HG03159 (cell line): ENCODE data around the gene BBX.
A peak's percentile ranks its signal among the peaks of the same experiment; 100 is the strongest.
"Not testable (repeated sequence)": the region's sequence is repeated elsewhere in the genome, so short reads cannot be mapped to it uniquely, and the experiment has no call there.

Experiments used
- ATAC-seq: cut with Tn5 transposase; IDR thresholded peaks from one replicate; pipeline ENCODE4 v1.9.1; 2021; ENCODE audit warnings: mild to moderate bottlenecking, moderate library complexity; ENCODE audit not compliant: unreplicated experiment

The BBX gene

DNA sequence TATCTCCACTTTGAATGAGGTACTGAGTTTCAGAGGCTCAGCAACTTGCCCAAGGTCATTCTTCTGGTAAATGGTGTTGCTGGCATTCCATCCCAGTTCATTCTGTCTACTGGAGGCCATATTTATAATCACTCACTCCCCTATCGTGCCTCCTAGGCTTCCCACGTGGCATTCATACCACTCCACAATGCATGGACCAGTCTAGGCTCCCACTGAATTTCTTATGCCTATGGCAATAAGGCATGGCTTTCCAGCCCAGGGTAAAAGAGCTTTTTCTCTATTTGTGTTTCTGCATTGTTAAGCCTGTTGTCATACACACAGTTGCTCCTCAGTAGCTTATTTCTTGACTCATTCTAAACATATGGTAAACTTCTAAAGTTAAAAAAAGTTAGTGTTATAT, 19.9 kb downstream of the BBX start:
- no peak for ATAC-seq

DNA sequence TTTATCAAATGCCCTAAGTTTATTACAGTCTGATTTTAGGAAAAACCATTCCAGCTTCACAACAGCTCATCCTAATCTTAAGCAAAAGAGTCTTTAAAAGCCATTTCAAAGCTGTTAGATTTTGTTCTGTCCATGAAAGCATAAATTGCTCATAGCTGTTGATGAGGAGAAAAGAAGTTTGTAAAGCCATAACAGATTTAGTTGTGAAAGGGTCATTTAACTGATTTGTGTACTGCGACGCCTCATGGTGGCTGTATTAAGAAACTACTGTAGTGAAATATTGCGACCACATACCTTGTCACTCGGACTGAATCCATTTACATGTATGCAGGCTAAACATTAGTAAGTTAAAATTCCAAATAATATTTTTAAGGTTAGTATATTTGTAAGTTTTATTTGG, 20.9 kb downstream of the BBX start:
- ATAC-seq: no peak

DNA sequence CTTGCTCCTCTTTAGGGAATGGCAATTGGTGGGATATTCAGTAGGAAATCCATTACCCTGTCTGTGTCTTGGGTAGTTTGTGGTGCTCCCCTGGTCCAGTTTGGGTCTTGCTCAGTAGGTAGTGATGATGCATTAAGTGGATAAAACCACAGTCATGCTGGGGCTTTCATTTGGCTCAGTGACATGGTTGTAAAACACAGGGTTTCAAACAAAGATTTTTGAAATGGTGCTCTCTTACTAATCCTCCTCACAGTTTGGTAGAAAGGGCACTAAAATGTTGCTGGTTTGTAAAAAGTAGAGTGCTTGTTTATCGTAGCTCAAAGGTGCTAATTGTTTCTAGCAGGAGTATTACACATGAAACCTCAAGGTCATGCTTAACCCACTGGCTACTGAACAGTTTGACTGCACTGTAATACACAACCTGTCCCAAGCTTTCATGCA, 22.9 kb downstream of the BBX start:
- no peak for ATAC-seq

DNA sequence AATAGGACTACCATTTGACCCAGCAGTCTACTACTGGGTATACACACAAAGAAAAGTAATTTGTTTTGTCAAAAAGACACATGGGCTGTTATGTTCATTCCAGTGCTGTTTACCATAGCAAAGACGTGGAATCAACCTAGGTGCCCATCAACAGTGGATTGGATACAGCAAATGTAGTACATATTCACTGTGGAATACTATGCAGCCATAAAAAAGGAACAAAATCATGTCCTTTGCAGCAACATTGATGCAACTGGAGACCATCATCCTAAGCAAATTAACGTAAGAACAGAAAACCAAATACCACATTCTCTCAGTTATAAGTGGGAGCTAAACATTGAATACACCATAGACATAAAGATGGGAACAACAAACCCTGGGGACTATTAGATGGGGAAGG, 25.8 kb downstream of the BBX start:
- ATAC-seq: no peak

DNA sequence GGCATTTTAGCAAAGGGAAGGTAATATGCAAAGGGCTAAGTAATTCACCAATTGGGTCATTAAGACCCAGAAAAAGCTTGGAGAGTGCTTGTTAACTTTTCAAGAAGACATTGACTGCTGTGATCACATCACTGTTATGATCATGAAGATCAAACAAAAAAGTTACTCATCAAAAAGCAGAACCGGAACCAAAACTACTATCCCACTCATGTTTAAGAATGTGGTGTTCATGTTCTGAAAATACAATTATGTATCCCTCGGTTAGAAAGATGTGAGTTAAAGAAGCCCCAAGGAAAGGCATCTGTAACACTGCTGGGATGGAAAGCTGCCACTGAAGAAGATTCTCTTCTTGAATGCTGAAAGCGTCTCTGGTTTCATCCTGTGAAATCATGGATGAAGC, 32.6 kb downstream of the BBX start:
- ATAC-seq: no peak

DNA sequence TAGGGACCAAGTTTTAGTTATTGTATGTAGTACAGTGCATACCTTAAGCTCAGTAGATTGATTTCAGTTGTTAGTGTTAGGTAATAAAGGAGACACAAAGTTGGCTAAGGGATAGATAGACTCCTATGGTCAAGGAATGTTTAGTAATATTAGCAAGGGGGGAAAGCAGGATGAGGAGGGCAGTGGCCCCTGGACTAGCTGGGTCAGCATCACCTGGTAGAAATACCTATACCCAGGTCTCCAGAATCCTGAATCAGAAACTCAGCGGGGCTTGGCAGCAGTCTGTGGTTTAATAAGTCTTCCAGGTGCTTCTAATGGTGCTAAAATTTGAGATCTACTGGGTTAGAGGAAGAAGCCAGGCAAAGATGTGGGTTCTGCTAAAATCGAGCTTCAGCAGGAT, 35.0 kb downstream of the BBX start:
- no peak for ATAC-seq

DNA sequence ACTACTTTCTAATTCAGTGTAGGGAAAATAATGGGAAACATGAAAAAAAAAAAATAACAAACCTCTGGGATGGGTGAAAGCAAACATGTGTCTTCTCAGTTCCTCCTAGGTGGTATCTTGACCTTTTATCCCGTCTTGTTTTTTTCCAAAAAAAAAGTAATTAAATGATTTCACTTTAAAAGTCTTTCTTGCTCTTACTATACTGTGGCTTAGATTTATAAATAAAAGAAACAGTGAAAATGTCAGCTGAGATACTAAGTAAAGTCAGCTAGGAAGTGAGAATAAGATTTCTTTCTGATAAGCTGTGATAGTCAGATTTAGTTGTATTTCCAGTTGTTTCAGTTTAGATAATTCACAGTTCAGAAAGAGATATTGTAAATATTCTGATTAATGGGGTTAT, 37.4 kb downstream of the BBX start:
- ATAC-seq: no peak

DNA sequence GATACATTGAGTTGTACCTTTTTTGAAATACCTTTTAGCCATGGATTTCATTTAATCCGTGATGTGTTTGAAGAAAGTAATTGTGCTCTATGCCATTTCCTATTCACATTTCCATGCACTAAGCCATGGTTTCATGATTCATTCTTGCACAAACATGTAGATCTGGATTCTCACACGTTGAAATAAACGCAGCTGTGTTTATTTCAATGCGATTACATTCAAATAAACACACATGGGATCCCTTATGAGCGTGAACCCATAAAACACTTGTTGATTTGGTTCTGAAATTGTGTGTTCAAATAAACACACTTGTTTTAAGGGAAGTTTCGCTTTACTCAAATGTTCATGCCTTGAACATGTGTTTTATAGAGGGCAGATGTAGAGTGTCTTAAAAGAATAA, 39.2 kb downstream of the BBX start:
- no peak for ATAC-seq

DNA sequence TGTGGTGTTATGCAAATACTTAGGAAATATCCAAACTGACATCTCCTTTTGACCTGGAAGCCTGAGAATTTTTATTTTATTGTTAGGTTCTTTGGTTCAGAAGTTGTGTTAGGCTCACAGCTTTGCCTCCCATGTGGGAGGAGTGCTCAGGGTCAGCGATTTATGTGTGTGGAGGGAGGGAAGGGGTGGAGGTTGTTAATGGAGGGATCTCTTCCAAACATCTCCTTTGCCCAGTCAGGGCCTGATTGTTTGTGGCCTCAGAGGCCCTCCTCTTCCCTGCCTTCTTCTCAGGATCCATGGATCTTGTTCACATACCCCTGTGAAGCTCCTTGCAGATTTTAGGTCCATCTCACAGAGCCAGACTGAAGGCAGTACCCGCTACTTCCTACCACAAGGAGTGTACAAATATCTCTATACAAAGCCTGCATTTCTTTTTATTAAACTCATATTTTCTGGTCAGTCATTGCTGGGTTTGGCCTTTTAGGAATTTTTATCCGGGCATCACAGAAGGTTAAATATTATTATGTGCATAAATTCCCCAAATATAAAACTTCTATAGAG, 40.3 kb downstream of the BBX start:
- ATAC-seq: no peak

DNA sequence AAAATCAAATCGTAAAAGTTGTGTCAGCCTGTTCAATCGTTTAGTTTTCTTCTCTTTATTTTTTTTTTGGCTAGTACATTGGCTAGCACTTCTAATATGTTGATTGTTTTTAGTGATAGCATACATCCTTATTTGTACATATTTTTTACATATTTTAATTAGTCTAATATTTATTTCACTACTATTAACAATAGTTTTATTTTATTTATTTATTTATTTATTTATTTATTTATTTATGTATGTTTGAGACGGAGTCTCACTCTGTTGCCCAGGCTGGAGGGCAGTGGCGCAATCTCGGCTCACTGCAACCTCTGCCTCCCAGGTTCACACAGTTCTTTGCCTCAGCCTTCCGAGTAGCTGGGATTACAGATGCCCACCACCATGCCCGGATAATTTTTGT, 42.5 kb downstream of the BBX start:
- not testable (repeated sequence) for ATAC-seq

DNA sequence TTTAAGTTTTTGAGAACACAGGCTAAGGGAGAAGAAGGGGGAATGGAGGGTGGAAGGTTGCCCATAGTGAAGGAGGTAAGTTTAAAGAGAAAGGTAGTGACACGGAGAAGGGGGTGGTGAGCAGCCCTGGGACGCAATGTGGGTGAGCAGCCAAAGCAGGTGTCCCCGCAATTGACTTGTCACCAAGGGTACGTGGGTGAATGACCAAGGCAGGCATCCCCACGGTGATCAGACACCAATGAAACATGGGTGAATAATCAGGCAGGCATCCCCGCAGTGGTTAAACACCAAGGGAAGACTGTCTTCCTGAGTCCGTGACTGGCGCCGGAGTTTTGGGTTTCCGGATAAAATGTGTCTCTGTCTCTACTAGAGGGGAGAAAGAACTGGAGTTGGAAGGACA, 48.3 kb downstream of the BBX start:
- ATAC-seq: not testable (repeated sequence)

DNA sequence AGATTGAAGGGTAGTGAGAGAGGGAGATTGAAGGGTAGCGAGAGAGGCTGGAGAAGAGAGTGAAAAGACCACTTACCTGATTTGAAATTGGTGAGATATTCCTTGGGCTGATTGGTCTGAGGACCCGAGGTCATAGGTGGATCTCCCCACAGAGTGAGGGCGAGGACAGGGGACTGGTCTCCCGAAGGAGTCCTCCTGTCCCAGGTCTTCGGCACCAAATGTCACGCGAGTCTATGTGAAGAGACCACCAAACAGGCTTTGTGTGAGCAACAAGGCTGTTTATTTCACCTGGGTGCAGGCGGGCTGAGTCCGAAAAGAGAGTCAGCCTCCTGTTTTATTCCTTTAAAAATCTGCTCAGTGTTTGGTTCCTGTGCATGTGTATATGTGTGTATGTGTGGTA, 48.7 kb downstream of the BBX start:
- ATAC-seq: not testable (repeated sequence)

DNA sequence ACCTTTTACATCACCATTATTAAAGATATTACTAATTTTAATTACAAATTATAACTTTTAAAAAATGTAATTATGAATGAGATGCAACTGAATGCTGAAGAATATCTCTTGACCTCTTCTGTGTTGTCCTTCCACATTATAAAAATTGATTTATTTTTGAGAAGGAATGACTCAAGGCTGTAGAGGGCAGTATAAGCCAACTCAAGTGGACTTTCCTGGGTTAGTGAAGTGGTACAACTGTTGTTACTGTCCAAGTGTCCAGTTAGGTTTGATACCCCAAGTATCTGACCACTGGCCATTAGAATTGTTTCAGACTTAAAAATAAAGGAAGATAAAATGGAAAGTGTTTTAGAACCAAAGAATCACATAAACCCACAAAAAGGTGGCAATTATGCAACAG, 51.9 kb downstream of the BBX start:
- peak; percentile 54 for ATAC-seq

DNA sequence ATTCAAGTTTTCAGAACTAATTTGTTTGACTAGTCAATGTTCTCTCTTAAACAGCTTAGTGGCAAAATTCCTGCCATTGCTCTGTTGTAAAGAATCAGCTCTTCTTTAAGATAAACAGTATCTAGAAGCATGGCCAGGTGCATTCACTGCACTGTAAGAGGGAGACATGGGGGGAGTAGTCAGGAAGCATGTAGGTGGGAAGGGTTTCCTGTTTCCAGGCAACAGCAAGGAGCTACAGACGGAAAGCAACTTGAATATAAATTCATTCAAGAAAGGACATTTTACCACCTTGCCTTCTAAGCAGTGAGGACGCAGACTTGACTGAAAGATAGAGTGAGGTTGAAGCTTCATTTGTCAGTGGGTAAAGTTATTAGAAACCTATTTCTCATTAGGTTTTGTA, 55.3 kb downstream of the BBX start:
- ATAC-seq: no peak

DNA sequence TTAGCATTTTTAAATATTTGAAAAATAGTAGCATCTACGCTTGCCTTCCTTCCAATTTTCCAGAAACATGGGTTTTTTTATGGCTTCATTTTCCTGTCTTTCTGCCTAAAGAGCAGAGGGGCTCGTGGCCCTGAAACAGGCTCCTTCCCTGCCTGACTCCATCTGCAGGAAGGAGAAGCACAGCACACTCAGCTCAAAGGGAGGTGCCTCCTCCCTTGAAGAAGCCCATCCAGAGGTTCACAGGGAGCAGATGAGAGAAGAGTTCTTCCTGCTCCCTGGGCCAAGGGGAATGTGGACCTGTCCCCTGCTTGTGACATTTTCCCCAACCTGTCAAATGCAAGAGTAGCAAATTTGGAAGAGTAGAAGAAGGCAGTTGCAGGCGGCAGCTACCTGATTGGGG, 55.8 kb downstream of the BBX start:
- no peak for ATAC-seq

DNA sequence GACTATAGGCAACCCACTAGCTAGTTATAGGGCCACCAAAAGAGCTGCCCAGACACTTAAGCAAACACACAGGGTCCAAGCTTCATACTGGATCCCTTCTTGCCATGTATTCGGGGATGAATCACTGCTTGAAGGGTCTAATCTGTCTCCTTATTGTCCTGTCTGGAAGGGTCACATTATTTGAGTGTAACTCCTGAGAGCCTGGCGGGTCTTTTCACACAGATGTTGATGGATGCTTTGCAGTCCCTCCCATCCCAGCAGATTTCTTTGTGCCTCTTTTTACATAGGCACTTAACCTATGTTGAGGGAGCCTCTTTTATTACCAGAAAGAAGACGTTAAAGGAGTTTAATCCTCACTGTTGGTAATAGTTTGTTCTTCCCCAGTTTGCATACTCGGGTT, 56.6 kb downstream of the BBX start:
- ATAC-seq: no peak

DNA sequence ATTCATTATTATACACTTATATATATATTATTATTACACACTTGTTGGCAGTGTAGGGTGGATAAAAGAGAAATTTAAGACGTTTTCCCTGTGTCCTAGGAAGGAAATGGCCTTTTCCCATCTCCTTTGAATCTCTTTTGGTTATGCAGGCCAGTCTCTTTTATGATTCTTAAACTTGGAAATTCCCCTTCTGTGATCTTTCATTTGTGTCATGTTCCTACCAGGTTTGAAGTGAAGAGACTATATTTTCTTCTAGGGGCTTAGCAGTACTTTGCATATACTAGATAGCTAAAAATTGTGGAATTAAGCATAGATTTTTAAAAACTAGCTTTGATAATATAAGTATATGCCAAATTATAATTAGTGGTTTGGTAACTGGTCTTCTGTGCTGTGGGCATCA, 58.5 kb downstream of the BBX start:
- no peak for ATAC-seq

DNA sequence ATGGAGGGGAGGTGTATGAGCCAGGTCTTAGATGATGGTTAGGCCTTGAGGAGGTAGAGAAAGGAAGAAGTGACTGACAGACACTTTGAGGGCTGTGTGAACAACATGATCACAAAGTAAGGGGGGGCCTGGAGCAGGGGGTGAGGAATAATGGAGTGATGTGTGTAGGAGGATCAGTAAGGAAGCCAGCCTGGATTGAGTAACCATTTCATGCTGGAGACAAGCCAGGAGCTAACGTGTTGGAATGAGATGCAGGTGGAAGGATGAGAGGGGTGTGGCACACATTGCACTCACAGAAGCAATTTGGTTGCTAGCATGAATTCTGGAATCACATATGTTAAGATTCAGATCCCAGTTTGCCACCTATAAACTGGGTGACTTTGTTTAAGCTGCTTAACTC, 65.5 kb downstream of the BBX start:
- ATAC-seq: no peak

DNA sequence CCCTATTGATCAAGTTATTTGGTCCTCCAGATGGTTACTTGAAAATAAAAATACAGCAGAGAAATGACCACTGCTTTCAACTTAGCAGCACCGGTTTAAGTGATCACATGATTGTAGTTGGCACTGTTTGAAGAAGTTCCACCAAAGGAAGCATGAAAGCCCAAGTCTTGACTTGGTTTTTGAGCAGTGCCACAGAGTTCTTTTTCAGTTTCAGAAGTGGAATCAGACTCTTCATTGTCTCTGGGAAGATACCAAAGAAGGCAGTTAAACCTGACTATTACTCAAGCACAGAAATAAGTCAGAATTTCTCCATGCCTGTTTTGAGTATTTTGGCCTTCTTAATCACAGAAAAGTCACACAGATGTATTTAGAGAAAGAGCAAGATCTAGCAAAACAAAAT, 66.7 kb downstream of the BBX start:
- ATAC-seq: peak; percentile 56

DNA sequence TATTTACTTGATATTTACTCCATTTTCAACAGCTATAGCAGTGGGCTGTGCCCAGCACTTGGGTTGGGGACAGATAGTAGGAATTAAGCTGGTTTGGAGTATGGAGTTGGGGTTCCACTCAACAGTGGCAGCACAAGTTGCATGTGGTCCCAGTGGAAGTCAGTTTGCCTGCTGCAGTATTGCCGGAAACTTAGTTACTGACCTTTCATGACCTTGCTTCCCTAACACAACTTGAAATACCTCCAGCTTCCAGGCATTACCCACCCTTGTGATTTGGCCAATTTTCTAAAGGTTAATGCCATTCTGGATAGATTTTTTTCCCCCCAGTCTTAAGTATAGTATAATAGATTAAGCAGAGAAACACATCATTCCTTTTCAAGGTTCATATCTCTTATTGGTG, 68.0 kb downstream of the BBX start:
- no peak for ATAC-seq

DNA sequence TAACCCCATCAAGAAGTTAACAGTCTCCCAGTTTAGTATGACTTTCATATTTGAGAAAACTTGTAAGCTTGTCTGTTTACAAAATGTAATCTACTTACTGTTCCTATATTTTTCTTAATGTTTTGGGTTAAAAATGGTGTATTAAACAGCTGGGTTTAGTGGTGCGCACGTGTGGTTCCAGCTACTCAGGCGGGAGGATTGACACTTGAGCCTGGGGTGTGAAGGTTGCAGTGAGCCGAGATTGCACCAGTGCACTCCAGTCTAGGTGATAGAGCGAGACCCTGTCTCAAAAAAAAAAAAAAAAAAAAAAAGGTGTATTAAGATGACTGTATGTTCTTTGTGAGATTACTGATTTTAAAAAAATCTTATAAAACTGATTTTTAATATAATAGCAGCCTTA, 69.3 kb downstream of the BBX start:
- ATAC-seq: no peak

DNA sequence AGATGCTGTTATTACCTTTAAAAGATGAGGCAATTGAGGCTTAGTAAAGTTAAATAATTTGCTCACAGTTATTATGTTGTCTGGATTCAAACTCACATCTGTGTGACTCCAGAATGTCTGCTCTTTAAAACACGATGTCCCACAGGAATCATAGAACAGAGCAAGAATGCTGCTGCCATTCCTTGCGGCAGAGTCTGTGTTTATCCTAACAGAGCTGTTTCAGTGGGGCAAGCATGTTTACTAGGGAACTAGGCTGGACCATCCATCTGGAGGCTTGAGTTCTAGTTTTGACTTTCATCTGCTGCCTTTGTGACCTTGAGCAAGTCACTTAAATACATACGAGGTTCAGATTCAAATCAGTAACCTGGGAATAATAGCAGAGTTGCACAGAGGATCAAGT, 72.1 kb downstream of the BBX start:
- ATAC-seq: no peak

DNA sequence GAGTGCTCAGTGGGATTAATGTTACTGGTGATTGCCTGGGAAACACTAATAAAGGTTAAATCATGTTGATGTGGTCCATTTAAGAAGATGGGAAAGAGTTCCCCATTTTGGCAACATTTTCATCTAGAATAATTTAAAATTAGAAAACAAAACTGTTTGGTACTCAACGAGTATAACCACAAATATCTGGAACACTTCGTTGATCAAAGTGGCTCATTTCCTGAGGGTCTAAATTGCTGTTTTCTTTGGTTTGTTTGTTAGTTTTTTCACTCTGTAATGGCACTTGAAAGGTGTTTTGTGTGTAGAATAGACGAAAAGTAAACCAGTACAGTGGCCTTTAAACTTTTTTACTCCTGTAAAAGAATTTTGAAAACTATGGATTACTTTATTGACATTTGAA, 73.9 kb downstream of the BBX start:
- ATAC-seq: no peak
